ENCODE measurements around the gene CEP104. TPM values are rescaled to one million over a fixed set of nuclear protein-coding genes. Genes with fewer than 3 reads are reported as not detected.
A peak's percentile ranks its signal among the peaks of the same experiment; 100 is the strongest.

CEP104 gene
- total RNA-seq, 1 experiment from 2014 or later = 23.5 TPM

- DNase-seq (ENCODE audit: low spot score) = no peak
Measured at GRCh38 chr1:3778590-3779264, 78.3 kb downstream of the CEP104 start.

GRCh38 chr1:3777647-3778589 is 79.1 kb downstream of the CEP104 start:
- DNase-seq (ENCODE audit: low spot score) = no peak

GRCh38 chr1:3777078-3777547 is 79.9 kb downstream of the CEP104 start:
- no peak for DNase-seq (ENCODE audit: low spot score)

GRCh38 chr1:3776231-3776961 is 80.6 kb downstream of the CEP104 start:
- no peak for DNase-seq (ENCODE audit: low spot score)

GRCh38 chr1:3775490-3776230 is 81.4 kb downstream of the CEP104 start:
- peak; percentile 74 for DNase-seq (ENCODE audit: low spot score)

GRCh38 chr1:3774946-3775489 is 82.0 kb downstream of the CEP104 start:
- no peak for DNase-seq (ENCODE audit: low spot score)

- no peak for DNase-seq (ENCODE audit: low spot score)
Measured at GRCh38 chr1:3774276-3774945, 82.6 kb downstream of the CEP104 start.

GRCh38 chr1:3773572-3774275 is 83.3 kb downstream of the CEP104 start:
- DNase-seq (ENCODE audit: low spot score) = no peak

GRCh38 chr1:3772715-3773571 is 84.1 kb downstream of the CEP104 start, which contains the start of gene SMIM1:
TSS of gene SMIM1 (plus strand) at chr1:3772749. CDS start at chr1:3775374, 2,625 bp downstream.
- no peak for DNase-seq (ENCODE audit: low spot score)

- no peak for DNase-seq (ENCODE audit: low spot score)
Measured at GRCh38 chr1:3772027-3772714, 84.8 kb downstream of the CEP104 start.

GRCh38 chr1:3771108-3772026 is 85.6 kb downstream of the CEP104 start:
- DNase-seq (ENCODE audit: low spot score) = no peak

GRCh38 chr1:3770047-3770765 is 86.8 kb downstream of the CEP104 start:
- no peak for DNase-seq (ENCODE audit: low spot score)

GRCh38 chr1:3768811-3769390 is 88.1 kb downstream of the CEP104 start:
- DNase-seq (ENCODE audit: low spot score) = no peak

- DNase-seq (ENCODE audit: low spot score) = no peak
Measured at GRCh38 chr1:3767328-3767925, 89.6 kb downstream of the CEP104 start.

- DNase-seq (ENCODE audit: low spot score) = no peak
Measured at GRCh38 chr1:3763351-3764125, 93.5 kb downstream of the CEP104 start.

Measured in H4 (cell line).